Measurements from ENCODE around the gene SPCS2. TPM values are rescaled to one million over a fixed set of nuclear protein-coding genes. Genes with fewer than 3 reads are reported as not detected.
"Not testable (repeated sequence)": the region's sequence is repeated elsewhere in the genome, so short reads cannot be mapped to it uniquely, and the experiment has no call there.

Gene SPCS2
- total RNA-seq, 2 experiments from 2014 or later, result 36.5 to 42.9 TPM

- Mint-ChIP-seq H3K4me3 (no peak overlapping the region), H3K9me3 (peaks cover 4% of the 10 kb centered on the region), H3K36me3 (ENCODE audit: low read depth) (peaks cover 35% of the 10 kb centered on the region), H3K27me3 (no peaks in the 10 kb centered on the region), H3K27ac (no peak overlapping the region), H3K4me1 (ENCODE audit: low read depth) (no peaks in the 10 kb centered on the region)
- H3K27ac ChIP-seq (ENCODE audit: low read depth in 1 of 2, low read length in 2 of 2), result no peak overlapping the region
- no peak for DNase-seq
- no peak for TF ChIP-seq CTCF (IDR thresholded peaks at IDR 0.05)
- POLR2A ChIA-PET, result no interaction called here
- CTCF ChIA-PET, result interaction anchor here (2.0 kb wide), 1 partner anchor 9 kb away, joined by 7 read pairs; no protein-coding TSS in a partner anchor
- ATAC-seq (ENCODE audit: poor library complexity), result no peak
- no peaks in the 10 kb centered on the region for H3K4me1 ChIP-seq (ENCODE audit: insufficient read depth, low read length)
- peaks cover 0 to under 1% of the 10 kb centered on the region in 2 experiments for H3K9me3 ChIP-seq (ENCODE audit: control insufficient read depth in 1 of 2, insufficient read depth in 1 of 2, low read length in 2 of 2)
- H3K4me3 ChIP-seq (ENCODE audit: low read length), result no peak overlapping the region
- H3K27me3 ChIP-seq (ENCODE audit: control insufficient read depth in 1 of 2, insufficient read depth in 2 of 2, low read length in 2 of 2), result no peaks in the 10 kb centered on the region
- H3K36me3 ChIP-seq (ENCODE audit: insufficient read depth, low read length), result peaks cover 20% of the 10 kb centered on the region
- intact Hi-C loops (cut with DNase I, micrococcal nuclease), result no loop called here
These were observed 65.1 kb downstream of the SPCS2 start for GRCh38 chr11:75014129-75014528.

- H3K4me1 ChIP-seq (ENCODE audit: insufficient read depth, low read length); H3K36me3 Mint-ChIP-seq (ENCODE audit: low read depth); H3K4me3 Mint-ChIP-seq; H3K27me3 ChIP-seq (ENCODE audit: control insufficient read depth in 1 of 2, insufficient read depth in 2 of 2, low read length in 2 of 2); H3K4me1 Mint-ChIP-seq (ENCODE audit: low read depth); ATAC-seq (ENCODE audit: poor library complexity); H3K36me3 ChIP-seq (ENCODE audit: insufficient read depth, low read length); H3K4me3 ChIP-seq (ENCODE audit: low read length); DNase-seq; H3K9me3 ChIP-seq (ENCODE audit: control insufficient read depth in 1 of 2, insufficient read depth in 1 of 2, low read length in 2 of 2); CTCF ChIA-PET; H3K27ac ChIP-seq (ENCODE audit: low read depth in 1 of 2, low read length in 2 of 2); H3K27me3 Mint-ChIP-seq; H3K27ac Mint-ChIP-seq; H3K9me3 Mint-ChIP-seq; intact Hi-C loops (cut with DNase I, micrococcal nuclease); POLR2A ChIA-PET: not testable (repeated sequence)
These were observed 70.1 kb downstream of the SPCS2 start for GRCh38 chr11:75019200-75019599.

- H3K4me1 ChIP-seq (ENCODE audit: insufficient read depth, low read length); CTCF ChIA-PET; DNase-seq; H3K36me3 ChIP-seq (ENCODE audit: insufficient read depth, low read length); H3K36me3 Mint-ChIP-seq (ENCODE audit: low read depth); H3K4me3 Mint-ChIP-seq; ATAC-seq (ENCODE audit: poor library complexity); H3K27me3 ChIP-seq (ENCODE audit: control insufficient read depth in 1 of 2, insufficient read depth in 2 of 2, low read length in 2 of 2); H3K9me3 ChIP-seq (ENCODE audit: control insufficient read depth in 1 of 2, insufficient read depth in 1 of 2, low read length in 2 of 2); H3K4me1 Mint-ChIP-seq (ENCODE audit: low read depth); H3K27ac Mint-ChIP-seq; POLR2A ChIA-PET; H3K9me3 Mint-ChIP-seq; H3K27ac ChIP-seq (ENCODE audit: low read depth in 1 of 2, low read length in 2 of 2); H3K4me3 ChIP-seq (ENCODE audit: low read length); H3K27me3 Mint-ChIP-seq: not testable (repeated sequence)
- intact Hi-C loops (cut with DNase I, micrococcal nuclease), result loop anchor here (5.0 to 10.0 kb wide), 3 partner anchors 122 to 254 kb away; no protein-coding TSS in a partner anchor
These were observed 71.3 kb downstream of the SPCS2 start for GRCh38 chr11:75020328-75020727.

- Mint-ChIP-seq H3K36me3 (ENCODE audit: low read depth) (peaks cover 7% of the 10 kb centered on the region), H3K4me1 (ENCODE audit: low read depth) (no peaks in the 10 kb centered on the region), H3K9me3 (peaks cover 4% of the 10 kb centered on the region), H3K4me3 (no peak overlapping the region), H3K27me3 (no peaks in the 10 kb centered on the region), H3K27ac (no peak overlapping the region)
- Histone ChIP-seq H3K36me3 (ENCODE audit: insufficient read depth, low read length) (no peaks in the 10 kb centered on the region), H3K27me3 (ENCODE audit: control insufficient read depth in 1 of 2, insufficient read depth in 2 of 2, low read length in 2 of 2) (no peaks in the 10 kb centered on the region), H3K4me1 (ENCODE audit: insufficient read depth, low read length) (no peaks in the 10 kb centered on the region), H3K9me3 (ENCODE audit: control insufficient read depth in 1 of 2, insufficient read depth in 1 of 2, low read length in 2 of 2) (peaks cover 0 to 3% of the 10 kb centered on the region in 2 experiments), H3K4me3 (ENCODE audit: low read length) (no peak overlapping the region), H3K27ac (ENCODE audit: low read depth in 1 of 2, low read length in 2 of 2) (no peak overlapping the region)
- no peak for TF ChIP-seq CTCF (IDR thresholded peaks at IDR 0.05)
- CTCF ChIA-PET, result interaction anchor here (0.6 to 2.1 kb wide), 17 partner anchors 8 to 252 kb away, joined by 3 to 16 read pairs (median 4); partner anchors contain the start of gene NEU3
- ATAC-seq (ENCODE audit: poor library complexity) (no peak), DNase-seq (no peak)
- intact Hi-C loops (cut with DNase I, micrococcal nuclease), result loop anchor here (2.0 to 10.0 kb wide), 4 partner anchors 120 to 253 kb away; no protein-coding TSS in a partner anchor
- POLR2A ChIA-PET, result interaction anchor here (0.6 kb wide), 1 partner anchor 219 kb away, joined by 3 read pairs; no protein-coding TSS in a partner anchor
These were observed 73.2 kb downstream of the SPCS2 start for GRCh38 chr11:75022296-75022695.

Measured in CD4-positive, alpha-beta T cell (primary cell).